ENCODE results near the gene ABHD16B.
"Not testable (repeated sequence)": the region's sequence is repeated elsewhere in the genome, so short reads cannot be mapped to it uniquely, and the experiment has no call there.

The ABHD16B gene

GRCh38 chr20:63835021-63835858, 26.1 kb upstream of the ABHD16B start:
- DNase-seq, result no peak

GRCh38 chr20:63836458-63837344, 24.6 kb upstream of the ABHD16B start:
- DNase-seq, result no peak

- no peak for DNase-seq
These were observed 23.8 kb upstream of the ABHD16B start for GRCh38 chr20:63837479-63837878.

GRCh38 chr20:63839620-63840019, 21.7 kb upstream of the ABHD16B start:
- DNase-seq, result no peak

- DNase-seq, result no peak
These were observed 20.9 kb upstream of the ABHD16B start for GRCh38 chr20:63840405-63840828.

GRCh38 chr20:63842258-63842657, 19.0 kb upstream of the ABHD16B start:
- no peak for DNase-seq

GRCh38 chr20:63843222-63843621, 18.1 kb upstream of the ABHD16B start:
- no peak for DNase-seq

- no peak for DNase-seq
These were observed 17.5 kb upstream of the ABHD16B start for GRCh38 chr20:63843778-63844177.

GRCh38 chr20:63844511-63844991, 16.7 kb upstream of the ABHD16B start:
- DNase-seq, result no peak

- DNase-seq, result no peak
These were observed 15.0 kb upstream of the ABHD16B start for GRCh38 chr20:63846128-63846771.

- DNase-seq, result no peak
These were observed 14.4 kb upstream of the ABHD16B start for GRCh38 chr20:63846888-63847236.

- no peak for DNase-seq
These were observed 13.9 kb upstream of the ABHD16B start for GRCh38 chr20:63847237-63848002.

- no peak for DNase-seq
These were observed 13.0 kb upstream of the ABHD16B start for GRCh38 chr20:63848003-63848911.

GRCh38 chr20:63850689-63851547, 10.4 kb upstream of the ABHD16B start:
- no peak for DNase-seq

- not testable (repeated sequence) for DNase-seq
These were observed 9.8 kb upstream of the ABHD16B start for GRCh38 chr20:63851548-63851943.

- DNase-seq, result not testable (repeated sequence)
These were observed 7.6 kb upstream of the ABHD16B start for GRCh38 chr20:63853733-63854068.

- DNase-seq, result no peak
These were observed 7.1 kb upstream of the ABHD16B start for GRCh38 chr20:63854069-63854765.

GRCh38 chr20:63854766-63855362, 6.4 kb upstream of the ABHD16B start:
- DNase-seq, result no peak

- DNase-seq, result no peak
These were observed 5.8 kb upstream of the ABHD16B start for GRCh38 chr20:63855363-63856097.
